Measurements from ENCODE around the gene DOCK6. TPM values are rescaled to one million over a fixed set of nuclear protein-coding genes. Genes with fewer than 3 reads are reported as not detected.
A peak's percentile ranks its signal among the peaks of the same experiment; 100 is the strongest.

DOCK6 gene
- total and polyA plus RNA-seq, 2 experiments from 2014 or later: 12.2 to 75.6 TPM

GRCh38 chr19:11265785-11266236 is 3.5 kb upstream of the DOCK6 start:
- no peak overlapping the region for H3K27ac ChIP-seq
- H3K4me3 ChIP-seq: no peak overlapping the region
- H3K9me3 ChIP-seq (ENCODE audit: low read depth): no peaks in the 10 kb centered on the region
- no peaks in the 10 kb centered on the region for H3K27me3 ChIP-seq
- H3K4me1 ChIP-seq (ENCODE audit: low read depth): no peaks in the 10 kb centered on the region
- H3K36me3 ChIP-seq: no peaks in the 10 kb centered on the region
- DNase-seq (ENCODE audit: low read depth in 1 of 2, low spot score in 1 of 2): no peak
- TF ChIP-seq CTCF (IDR thresholded peaks at IDR 0.05; ENCODE audit: low read depth, low read length): no peak

GRCh38 chr19:11265177-11265784 is 3.0 kb upstream of the DOCK6 start:
- no peaks in the 10 kb centered on the region for H3K4me1 ChIP-seq (ENCODE audit: low read depth)
- no peak overlapping the region for H3K27ac ChIP-seq
- DNase-seq (ENCODE audit: low read depth in 1 of 2, low spot score in 1 of 2): no peak
- no peaks in the 10 kb centered on the region for H3K27me3 ChIP-seq
- no peaks in the 10 kb centered on the region for H3K9me3 ChIP-seq (ENCODE audit: low read depth)
- no peaks in the 10 kb centered on the region for H3K36me3 ChIP-seq
- no peak overlapping the region for H3K4me3 ChIP-seq
- no peak for TF ChIP-seq CTCF (IDR thresholded peaks at IDR 0.05; ENCODE audit: low read depth, low read length)

- no peaks in the 10 kb centered on the region for H3K9me3 ChIP-seq (ENCODE audit: low read depth)
- no peak for TF ChIP-seq CTCF (IDR thresholded peaks at IDR 0.05; ENCODE audit: low read depth, low read length)
- no peaks in the 10 kb centered on the region for H3K4me1 ChIP-seq (ENCODE audit: low read depth)
- no peak overlapping the region for H3K4me3 ChIP-seq
- H3K36me3 ChIP-seq: no peaks in the 10 kb centered on the region
- H3K27me3 ChIP-seq: no peaks in the 10 kb centered on the region
- no peak for DNase-seq (ENCODE audit: low read depth in 1 of 2, low spot score in 1 of 2)
- H3K27ac ChIP-seq: no peak overlapping the region
Measured at GRCh38 chr19:11264452-11265176, 2.3 kb upstream of the DOCK6 start.

GRCh38 chr19:11263726-11264125 is 1.4 kb upstream of the DOCK6 start:
- no peak for DNase-seq (ENCODE audit: low read depth in 1 of 2, low spot score in 1 of 2)

GRCh38 chr19:11261431-11261970 is 823 bp downstream of the DOCK6 start:
- no peak for TF ChIP-seq CTCF (IDR thresholded peaks at IDR 0.05; ENCODE audit: low read depth, low read length)
- H3K4me1 ChIP-seq (ENCODE audit: low read depth): no peaks in the 10 kb centered on the region
- no peaks in the 10 kb centered on the region for H3K36me3 ChIP-seq
- H3K27ac ChIP-seq: no peak overlapping the region
- H3K4me3 ChIP-seq: peak overlapping the region; percentile 100
- no peaks in the 10 kb centered on the region for H3K27me3 ChIP-seq
- DNase-seq (ENCODE audit: low read depth in 1 of 2, low spot score in 1 of 2): no peak
- no peaks in the 10 kb centered on the region for H3K9me3 ChIP-seq (ENCODE audit: low read depth)

More at GRCh38 chr19:11263726-11264125, 1.4 kb upstream of the DOCK6 start:
- Histone ChIP-seq H3K4me1 (ENCODE audit: low read depth) (no peaks in the 10 kb centered on the region), H3K9me3 (ENCODE audit: low read depth) (no peaks in the 10 kb centered on the region), H3K27me3 (no peaks in the 10 kb centered on the region), H3K4me3 (no peak overlapping the region), H3K27ac (no peak overlapping the region), H3K36me3 (no peaks in the 10 kb centered on the region)
- TF ChIP-seq CTCF (IDR thresholded peaks at IDR 0.05; ENCODE audit: low read depth, low read length): no peak

Data from cardiac muscle cell (in vitro differentiated cells and primary cell).